Body of pancreas (tissue), 4 donors: ENCODE results near the gene FLOT1. TPM values are rescaled to one million over a fixed set of nuclear protein-coding genes. Genes with fewer than 3 reads are reported as not detected.

ENCODE experiments used
- ATAC-seq: fragments of 150-250 bp; one replicate; pipeline ENCODE4 v1.9.1; 2016
- DNase-seq, 4 donors: peaks; one replicate each; pipeline ENCODE4 v3.0.0-alpha.2; 2019
- H3K27ac ChIP-seq, 4 donors: fragments of 200-600 bp; sonication (generic); 1 replicate in 3 of 4; 2 replicates in 1 of 4; pipeline versions ENCODE4 v1.5.1 to v1.6.1; 2016 to 2019; ENCODE audit warnings: mild to moderate bottlenecking in 1 of 4, mixed read lengths in 1 of 4, moderate library complexity in 1 of 4
- H3K27me3 ChIP-seq, 2 donors: fragments of 200-600 bp; sonication (generic); one replicate each; pipeline ENCODE4 v1.6.0; 2016; ENCODE audit warnings: mild to moderate bottlenecking in 1 of 2
- H3K36me3 ChIP-seq, 2 donors: fragments of 200-600 bp; sonication (generic); replicated peaks in 1 of 2; 2 replicates each; pipeline ENCODE4 v1.5.1; 2016; ENCODE audit warnings: low read depth in 2 of 2; ENCODE audit not compliant: insufficient read depth in 1 of 2
- H3K4me1 ChIP-seq: fragments of 200-600 bp; sonication (generic); one replicate; pipeline ENCODE4 v1.6.0; 2016
- H3K4me3 ChIP-seq, 2 donors: fragments of 200-600 bp; sonication (generic); 1 replicate in 1 of 2; 2 replicates in 1 of 2; pipeline ENCODE4 v1.5.1; 2016 to 2019
- H3K9me3 ChIP-seq, 3 donors: fragments of 200-600 bp; sonication (generic); 1 replicate in 2 of 3; 2 replicates in 1 of 3; pipeline ENCODE4 v1.5.1; 2016
- POLR2A ChIP-seq, 3 donors: fragments of 450-650 bp; IDR thresholded peaks; one replicate each; pipeline ENCODE4 v1.6.1; 2016; ENCODE audit warnings: antibody characterized with exemption in 3 of 3, mild to moderate bottlenecking in 2 of 3
- WGBS, 2 donors: methylation state at CpG; one replicate each; pipeline ENCODE4 v1.1.5; 2017; 5-methylcytosine and 5-hydroxymethylcytosine counted together
- intact Hi-C: fragments of 100-400 bp; cut with DNase I; formaldehyde crosslinking; loops from one replicate; pipeline ENCODE4 v1.15.1; 2023
- total RNA-seq, 2 donors: library from RNA; depleted of rRNA; stranded (reverse); fragments of >200 nt; gene quantifications; one replicate each; pipeline ENCODE4 v1.1.0, GENCODE V29; 2016
- TF ChIP-seq, protein P1 (sequence below), 7 experiments: fragments of 450-650 bp in 4 of 7; fragments of 200-600 bp in 3 of 7; sonication (generic) in 3 of 7; IDR thresholded peaks; one replicate each; pipeline ENCODE4 v1.5.1; 2016 to 2019; ENCODE audit warnings: antibody characterized with exemption in 7 of 7

Gene FLOT1
- total RNA-seq, 2 donors from 2014 or later, result 70.0 to 82.4 TPM

- peaks cover 0 to 19% of the 10 kb centered on the region in 2 donors for H3K36me3 ChIP-seq
- peak; percentile 90 to 93 (median 92) for DNase-seq
- no peak overlapping the region for H3K4me3 ChIP-seq
Observed at GRCh38 chr6:30730601-30731435, 11.7 kb downstream of the FLOT1 start.

GRCh38 chr6:30727920-30728553 lies 14.4 kb downstream of the FLOT1 start:
- H3K9me3 ChIP-seq, result no peaks in the 10 kb centered on the region
- no peaks in the 10 kb centered on the region for H3K27me3 ChIP-seq
- H3K4me1 ChIP-seq, result peaks cover 31% of the 10 kb centered on the region
- ATAC-seq (no peak), DNase-seq (no peak)
- no peak overlapping the region for H3K27ac ChIP-seq
- WGBS, 2 donors, result 65 to 71% methylated on average over 7 of the region's 7 CpGs
- intact Hi-C loops, result loop anchor here (5.0 kb wide), 1 partner anchor 46 kb away; no protein-coding TSS in a partner anchor
- peaks cover 9 to 29% of the 10 kb centered on the region in 2 donors for H3K36me3 ChIP-seq
- no peak overlapping the region for H3K4me3 ChIP-seq
- TF ChIP-seq, protein P1, sequence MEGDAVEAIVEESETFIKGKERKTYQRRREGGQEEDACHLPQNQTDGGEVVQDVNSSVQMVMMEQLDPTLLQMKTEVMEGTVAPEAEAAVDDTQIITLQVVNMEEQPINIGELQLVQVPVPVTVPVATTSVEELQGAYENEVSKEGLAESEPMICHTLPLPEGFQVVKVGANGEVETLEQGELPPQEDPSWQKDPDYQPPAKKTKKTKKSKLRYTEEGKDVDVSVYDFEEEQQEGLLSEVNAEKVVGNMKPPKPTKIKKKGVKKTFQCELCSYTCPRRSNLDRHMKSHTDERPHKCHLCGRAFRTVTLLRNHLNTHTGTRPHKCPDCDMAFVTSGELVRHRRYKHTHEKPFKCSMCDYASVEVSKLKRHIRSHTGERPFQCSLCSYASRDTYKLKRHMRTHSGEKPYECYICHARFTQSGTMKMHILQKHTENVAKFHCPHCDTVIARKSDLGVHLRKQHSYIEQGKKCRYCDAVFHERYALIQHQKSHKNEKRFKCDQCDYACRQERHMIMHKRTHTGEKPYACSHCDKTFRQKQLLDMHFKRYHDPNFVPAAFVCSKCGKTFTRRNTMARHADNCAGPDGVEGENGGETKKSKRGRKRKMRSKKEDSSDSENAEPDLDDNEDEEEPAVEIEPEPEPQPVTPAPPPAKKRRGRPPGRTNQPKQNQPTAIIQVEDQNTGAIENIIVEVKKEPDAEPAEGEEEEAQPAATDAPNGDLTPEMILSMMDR (IDR thresholded peaks at IDR 0.05), result no peak
- no peak for TF ChIP-seq POLR2A (IDR thresholded peaks at IDR 0.05)

More at GRCh38 chr6:30730601-30731435, 11.7 kb downstream of the FLOT1 start:
- intact Hi-C loops, result no loop called here
- Histone ChIP-seq H3K9me3 (no peaks in the 10 kb centered on the region), H3K27ac (peak overlapping the region in 3 of 4 donors; percentile 18 to 64 (median 23)), H3K27me3 (no peaks in the 10 kb centered on the region), H3K4me1 (peaks cover 11% of the 10 kb centered on the region)
- ATAC-seq, result peak; percentile 97
- WGBS, 2 donors, result 18 to 31% methylated on average over 18 to 30 of the region's 30 CpGs
- no peak for TF ChIP-seq POLR2A (IDR thresholded peaks at IDR 0.05)
- TF ChIP-seq, protein P1 (IDR thresholded peaks at IDR 0.05), result peak; percentile 75 to 95 (median 92)

DNA sequence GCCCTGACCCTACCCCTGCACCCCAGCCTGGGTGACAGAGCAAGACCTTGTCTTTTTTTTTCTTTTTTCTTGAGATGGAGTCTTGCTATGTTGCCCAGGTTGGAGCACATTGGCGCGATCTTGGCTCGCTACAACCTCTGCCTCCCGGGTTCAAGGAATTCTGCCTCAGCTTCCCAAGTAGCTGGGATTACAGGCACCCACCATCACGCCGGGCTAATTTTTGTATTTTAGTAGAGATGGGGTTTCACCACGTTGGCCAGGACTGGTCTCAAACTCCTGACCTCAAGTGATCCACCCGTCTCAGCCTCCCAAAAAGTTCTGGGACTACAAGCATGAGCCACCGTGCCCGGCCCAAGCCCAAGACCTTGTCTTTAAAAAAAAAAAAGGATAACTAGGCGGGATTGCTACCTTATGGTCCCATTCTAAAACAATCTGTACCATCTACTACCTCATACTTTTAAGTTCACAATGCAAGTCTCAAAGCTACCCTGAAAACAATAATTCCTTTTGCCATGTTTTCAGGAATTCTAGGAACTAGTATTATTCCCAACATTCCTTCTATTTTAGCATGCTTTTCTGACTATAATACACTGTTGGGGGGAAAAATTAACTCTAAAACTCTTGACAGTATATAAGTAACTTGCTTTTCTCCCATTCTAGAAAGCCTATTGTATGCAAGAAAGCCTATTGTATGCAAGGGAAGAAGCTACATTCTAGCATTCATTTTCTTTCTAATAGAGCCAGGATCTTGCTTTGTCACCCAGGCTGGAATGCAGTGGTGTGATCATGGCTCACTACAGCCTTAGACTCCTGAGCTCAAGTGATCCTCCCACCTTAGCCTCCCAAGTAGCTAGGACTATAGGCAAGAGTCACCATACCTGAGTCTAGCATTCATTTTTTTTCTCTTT lies 15.7 kb downstream of the FLOT1 start:
- peak overlapping the region in 1 of 4 donors; percentile 5 for H3K27ac ChIP-seq
- no peaks in the 10 kb centered on the region for H3K9me3 ChIP-seq
- peaks cover 42% of the 10 kb centered on the region for H3K4me1 ChIP-seq
- no peak overlapping the region for H3K4me3 ChIP-seq
- WGBS, 2 donors, result 90 to 94% methylated on average over 11 of the region's 11 CpGs
- peaks cover 9 to 33% of the 10 kb centered on the region in 2 donors for H3K36me3 ChIP-seq
- no peak for ATAC-seq
- no peaks in the 10 kb centered on the region for H3K27me3 ChIP-seq
- intact Hi-C loops, result loop anchor here (5.0 kb wide), 1 partner anchor 44 kb away; no protein-coding TSS in a partner anchor
- DNase-seq, result no peak
- TF ChIP-seq POLR2A (IDR thresholded peaks at IDR 0.05), result no peak
- TF ChIP-seq, protein P1 (IDR thresholded peaks at IDR 0.05), result no peak

- DNase-seq, result no peak
- no peak overlapping the region for H3K4me3 ChIP-seq
- no peak for ATAC-seq
- TF ChIP-seq, protein P1 (IDR thresholded peaks at IDR 0.05), result no peak
- no peak for TF ChIP-seq POLR2A (IDR thresholded peaks at IDR 0.05)
- no peak overlapping the region for H3K27ac ChIP-seq
- H3K4me1 ChIP-seq, result peaks cover 42% of the 10 kb centered on the region
- H3K9me3 ChIP-seq, result no peaks in the 10 kb centered on the region
- H3K27me3 ChIP-seq, result no peaks in the 10 kb centered on the region
- intact Hi-C loops, result loop anchor here (5.0 kb wide), 1 partner anchor 44 kb away; no protein-coding TSS in a partner anchor
- WGBS, 2 donors, result 44 to 70% methylated on average over 2 to 3 of the region's 3 CpGs
- H3K36me3 ChIP-seq, result peaks cover 9 to 33% of the 10 kb centered on the region in 2 donors
Observed at GRCh38 chr6:30725713-30726505, 16.6 kb downstream of the FLOT1 start.
